ENCODE data around the gene HLF.

DNA sequence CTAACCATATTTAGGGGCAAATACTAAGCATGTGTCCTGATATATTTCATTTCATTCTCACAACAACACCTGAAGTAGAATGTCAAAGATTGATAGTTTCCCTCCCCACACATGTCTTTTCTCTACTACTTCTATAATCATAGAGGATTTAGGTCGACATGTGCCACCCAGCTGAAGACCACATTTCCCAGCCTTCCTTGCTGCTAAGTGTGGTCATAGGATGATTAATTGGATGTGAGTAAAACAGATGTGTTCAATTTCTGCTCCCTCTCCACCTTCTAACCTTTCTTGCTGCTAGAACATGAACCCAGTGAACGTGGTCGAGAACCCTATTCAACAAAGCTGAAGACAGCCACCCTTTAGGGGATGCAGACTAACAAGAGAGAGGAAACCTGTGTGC, 18.8 kb upstream of the HLF start:
- TF ChIP-seq, protein P1, sequence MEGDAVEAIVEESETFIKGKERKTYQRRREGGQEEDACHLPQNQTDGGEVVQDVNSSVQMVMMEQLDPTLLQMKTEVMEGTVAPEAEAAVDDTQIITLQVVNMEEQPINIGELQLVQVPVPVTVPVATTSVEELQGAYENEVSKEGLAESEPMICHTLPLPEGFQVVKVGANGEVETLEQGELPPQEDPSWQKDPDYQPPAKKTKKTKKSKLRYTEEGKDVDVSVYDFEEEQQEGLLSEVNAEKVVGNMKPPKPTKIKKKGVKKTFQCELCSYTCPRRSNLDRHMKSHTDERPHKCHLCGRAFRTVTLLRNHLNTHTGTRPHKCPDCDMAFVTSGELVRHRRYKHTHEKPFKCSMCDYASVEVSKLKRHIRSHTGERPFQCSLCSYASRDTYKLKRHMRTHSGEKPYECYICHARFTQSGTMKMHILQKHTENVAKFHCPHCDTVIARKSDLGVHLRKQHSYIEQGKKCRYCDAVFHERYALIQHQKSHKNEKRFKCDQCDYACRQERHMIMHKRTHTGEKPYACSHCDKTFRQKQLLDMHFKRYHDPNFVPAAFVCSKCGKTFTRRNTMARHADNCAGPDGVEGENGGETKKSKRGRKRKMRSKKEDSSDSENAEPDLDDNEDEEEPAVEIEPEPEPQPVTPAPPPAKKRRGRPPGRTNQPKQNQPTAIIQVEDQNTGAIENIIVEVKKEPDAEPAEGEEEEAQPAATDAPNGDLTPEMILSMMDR (conservative IDR thresholded peaks at IDR 0.05) = no peak
- TF ChIP-seq EZH2 (IDR thresholded peaks at IDR 0.05; ENCODE audit: low read depth) = no peak

All from PC-9 (cell line).